ENCODE results near the gene MGAT5B. TPM values are rescaled to one million over a fixed set of nuclear protein-coding genes. Genes with fewer than 3 reads are reported as not detected.

MGAT5B gene
- total and polyA plus RNA-seq, 4 donors: 0.02 to 0.25 TPM; not detected in 2

GRCh38 chr17:76864024-76864423, 4.2 kb upstream of the MGAT5B start (continued):
- TF ChIP-seq ZBTB33 (IDR thresholded peaks at IDR 0.05) (no peak), HNF4G (IDR thresholded peaks at IDR 0.05) (no peak)

DNA sequence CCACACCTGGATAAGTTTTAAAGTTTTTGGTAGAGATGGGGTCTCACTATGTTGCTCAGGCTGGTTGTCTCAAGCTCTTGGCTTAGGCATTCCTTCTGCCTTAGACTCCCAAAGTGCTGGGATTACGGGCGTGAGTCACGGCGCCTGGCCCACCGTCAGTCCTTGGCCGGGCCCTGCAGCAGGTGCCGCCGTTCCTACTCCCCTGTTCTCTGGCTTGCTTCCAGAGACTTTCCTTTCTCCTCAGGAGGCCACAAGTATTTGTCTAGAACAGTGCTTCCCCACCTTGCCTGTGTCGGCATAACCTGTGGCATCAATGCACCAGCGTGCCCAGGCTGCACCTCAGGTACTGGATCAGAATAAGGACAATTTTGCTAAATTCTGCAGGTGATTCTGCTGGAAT, 3.0 kb upstream of the MGAT5B start:
- no peak for DNase-seq (ENCODE audit: low spot score)
- H3K27ac ChIP-seq (ENCODE audit: low read depth in 1 of 2, low read length in 2 of 2): no peak overlapping the region
- H3K4me3 ChIP-seq (ENCODE audit: low read depth in 1 of 3, low read length in 3 of 3): no peak overlapping the region
- H3K27me3 ChIP-seq (ENCODE audit: control insufficient read depth in 4 of 4, insufficient read depth in 4 of 4, low read length in 3 of 4): peaks cover 0 to 4% (median under 1%) of the 10 kb centered on the region in 4 donors
- no peak for TF ChIP-seq SP1 (IDR thresholded peaks at IDR 0.05)
- TF ChIP-seq RAD21 (IDR thresholded peaks at IDR 0.05): no peak
- no peak for TF ChIP-seq REST (IDR thresholded peaks at IDR 0.05)
- TF ChIP-seq TAF1 (conservative IDR thresholded peaks at IDR 0.05): no peak
- no peak for TF ChIP-seq HNF4G (IDR thresholded peaks at IDR 0.05)
- TF ChIP-seq, protein P1, sequence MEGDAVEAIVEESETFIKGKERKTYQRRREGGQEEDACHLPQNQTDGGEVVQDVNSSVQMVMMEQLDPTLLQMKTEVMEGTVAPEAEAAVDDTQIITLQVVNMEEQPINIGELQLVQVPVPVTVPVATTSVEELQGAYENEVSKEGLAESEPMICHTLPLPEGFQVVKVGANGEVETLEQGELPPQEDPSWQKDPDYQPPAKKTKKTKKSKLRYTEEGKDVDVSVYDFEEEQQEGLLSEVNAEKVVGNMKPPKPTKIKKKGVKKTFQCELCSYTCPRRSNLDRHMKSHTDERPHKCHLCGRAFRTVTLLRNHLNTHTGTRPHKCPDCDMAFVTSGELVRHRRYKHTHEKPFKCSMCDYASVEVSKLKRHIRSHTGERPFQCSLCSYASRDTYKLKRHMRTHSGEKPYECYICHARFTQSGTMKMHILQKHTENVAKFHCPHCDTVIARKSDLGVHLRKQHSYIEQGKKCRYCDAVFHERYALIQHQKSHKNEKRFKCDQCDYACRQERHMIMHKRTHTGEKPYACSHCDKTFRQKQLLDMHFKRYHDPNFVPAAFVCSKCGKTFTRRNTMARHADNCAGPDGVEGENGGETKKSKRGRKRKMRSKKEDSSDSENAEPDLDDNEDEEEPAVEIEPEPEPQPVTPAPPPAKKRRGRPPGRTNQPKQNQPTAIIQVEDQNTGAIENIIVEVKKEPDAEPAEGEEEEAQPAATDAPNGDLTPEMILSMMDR (IDR thresholded peaks at IDR 0.05; ENCODE audit: low read depth, low read length, missing input control): no peak
- H3K36me3 ChIP-seq (ENCODE audit: control insufficient read depth in 4 of 4, insufficient read depth in 3 of 4, low read depth in 1 of 4, low read length in 3 of 4): no peaks in the 10 kb centered on the region
- H3K4me1 ChIP-seq (ENCODE audit: control insufficient read depth in 4 of 4, insufficient read depth in 4 of 4, low read length in 3 of 4): peaks cover 5 to 15% (median 9%) of the 10 kb centered on the region in 4 donors
- H3K9me3 ChIP-seq (ENCODE audit: control insufficient read depth in 4 of 4, low read length in 3 of 4): no peaks in the 10 kb centered on the region
- no peak overlapping the region for H3K9ac ChIP-seq (ENCODE audit: low read depth in 1 of 2, low read length in 2 of 2)
- 86% methylated on average over 10 of the region's 10 CpGs for WGBS

DNA sequence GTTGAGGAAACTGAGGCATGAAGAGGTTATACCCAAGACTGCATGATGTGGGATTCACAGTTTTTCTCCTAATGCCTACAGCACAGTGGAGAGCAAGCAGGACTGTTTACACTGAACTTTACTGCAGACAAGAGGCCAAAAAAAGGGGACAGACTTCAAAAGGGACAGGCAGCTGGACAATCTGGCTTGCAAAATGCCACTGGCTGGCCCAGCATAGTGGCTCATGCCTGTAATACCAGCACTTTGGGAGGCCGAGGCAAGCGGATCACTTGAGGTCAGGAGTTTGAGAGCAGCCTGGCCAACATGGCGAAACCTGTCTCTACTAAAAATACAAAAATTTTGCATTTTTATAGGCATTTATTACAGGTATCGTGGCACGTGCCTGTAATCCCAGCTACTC, 2.0 kb upstream of the MGAT5B start:
- WGBS: 81% methylated on average over 5 of the region's 5 CpGs
- no peak overlapping the region for H3K27ac ChIP-seq (ENCODE audit: low read depth in 1 of 2, low read length in 2 of 2)
- peaks cover 0 to 8% (median 3%) of the 10 kb centered on the region in 4 donors for H3K27me3 ChIP-seq (ENCODE audit: control insufficient read depth in 4 of 4, insufficient read depth in 4 of 4, low read length in 3 of 4)
- TF ChIP-seq, protein P2, sequence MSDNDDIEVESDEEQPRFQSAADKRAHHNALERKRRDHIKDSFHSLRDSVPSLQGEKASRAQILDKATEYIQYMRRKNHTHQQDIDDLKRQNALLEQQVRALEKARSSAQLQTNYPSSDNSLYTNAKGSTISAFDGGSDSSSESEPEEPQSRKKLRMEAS (IDR thresholded peaks at IDR 0.05): no peak
- TF ChIP-seq FOXA2 (IDR thresholded peaks at IDR 0.05): no peak
- TF ChIP-seq RXRA (IDR thresholded peaks at IDR 0.05): no peak
- TF ChIP-seq FOXA1 (IDR thresholded peaks at IDR 0.05): no peak
- no peak for TF ChIP-seq NR2F2 (IDR thresholded peaks at IDR 0.05)
- no peak for TF ChIP-seq GABPA (IDR thresholded peaks at IDR 0.05 in 1 of 2, conservative IDR thresholded peaks at IDR 0.05 in 1 of 2)
- TF ChIP-seq REST (IDR thresholded peaks at IDR 0.05): no peak
- TF ChIP-seq EGR1 (IDR thresholded peaks at IDR 0.05; ENCODE audit: low read depth in 2 of 2): no peak
- no peak for TF ChIP-seq JUND (IDR thresholded peaks at IDR 0.05)
- no peak for TF ChIP-seq ZBTB33 (IDR thresholded peaks at IDR 0.05)
- no peak for TF ChIP-seq SP1 (IDR thresholded peaks at IDR 0.05)
- no peak for TF ChIP-seq ATF3 (IDR thresholded peaks at IDR 0.05)
- no peak for TF ChIP-seq YY1 (IDR thresholded peaks at IDR 0.05)
- no peak for TF ChIP-seq TAF1 (conservative IDR thresholded peaks at IDR 0.05)
- no peak for TF ChIP-seq HNF4G (IDR thresholded peaks at IDR 0.05)

More for the DNA sequence above, 2.0 kb upstream of the MGAT5B start:
- DNase-seq (ENCODE audit: low spot score): no peak
- Histone ChIP-seq H3K9ac (ENCODE audit: low read depth in 1 of 2, low read length in 2 of 2) (no peak overlapping the region), H3K36me3 (ENCODE audit: control insufficient read depth in 4 of 4, insufficient read depth in 3 of 4, low read depth in 1 of 4, low read length in 3 of 4) (no peaks in the 10 kb centered on the region), H3K4me1 (ENCODE audit: control insufficient read depth in 4 of 4, insufficient read depth in 4 of 4, low read length in 3 of 4) (peaks cover 5 to 15% (median 9%) of the 10 kb centered on the region in 4 donors), H3K9me3 (ENCODE audit: control insufficient read depth in 4 of 4, low read length in 3 of 4) (no peaks in the 10 kb centered on the region), H3K4me3 (ENCODE audit: low read depth in 1 of 3, low read length in 3 of 3) (no peak overlapping the region)
